Stimulated activated CD4-positive, alpha-beta T cell treated with anti-CD3 and anti-CD28 coated beads, Interleukin-1b, Interleukin-23, amount 100 ng/mL, for 1 hour (primary cell): Measurements from ENCODE around the gene PRCP.

Experiments used
- DNase-seq, 2 donors: peaks; one replicate each; pipeline ENCODE4 v3.0.0-alpha.2; 2020; ENCODE audit warnings: low read depth in 2 of 2

Gene PRCP

DNA sequence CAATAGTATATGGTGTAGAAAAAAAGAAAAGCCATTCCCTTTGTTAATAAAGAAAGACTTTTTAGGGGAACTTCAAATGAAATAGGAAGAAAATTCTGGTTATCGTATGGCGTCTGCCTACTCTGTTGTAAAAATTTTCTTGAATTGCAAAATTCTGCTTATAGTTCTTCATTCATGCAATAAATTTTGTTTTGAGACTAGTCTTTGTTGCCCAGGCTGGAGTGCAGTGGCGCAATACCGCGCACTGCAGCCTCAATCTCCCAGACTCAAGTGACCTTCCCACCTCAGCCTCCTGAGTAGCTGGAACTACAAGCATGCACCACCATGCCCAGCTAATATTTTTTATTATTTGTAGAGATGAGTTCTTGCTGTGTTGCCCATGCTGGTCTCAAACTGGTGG, 7.1 kb upstream of the PRCP start:
- DNase-seq, result no peak

DNA sequence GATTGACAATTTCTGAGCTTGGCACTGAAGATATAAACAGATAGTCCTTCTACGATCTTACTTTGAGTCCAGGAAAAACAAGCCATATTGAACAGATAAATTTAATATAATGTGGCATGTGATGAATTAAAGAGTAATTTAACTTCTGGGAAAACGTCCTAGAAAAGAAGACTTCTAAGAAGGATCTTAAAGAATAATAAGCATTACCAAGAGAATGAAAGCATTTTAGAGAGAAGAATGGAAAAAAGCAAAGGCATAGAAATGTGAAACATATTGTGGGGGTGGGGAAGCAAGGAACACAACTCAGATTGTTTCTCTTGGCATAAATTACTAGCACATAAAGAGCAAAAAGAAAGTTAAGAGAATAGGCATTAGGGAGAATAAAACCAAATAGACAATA, 6.7 kb upstream of the PRCP start:
- DNase-seq, result no peak

DNA sequence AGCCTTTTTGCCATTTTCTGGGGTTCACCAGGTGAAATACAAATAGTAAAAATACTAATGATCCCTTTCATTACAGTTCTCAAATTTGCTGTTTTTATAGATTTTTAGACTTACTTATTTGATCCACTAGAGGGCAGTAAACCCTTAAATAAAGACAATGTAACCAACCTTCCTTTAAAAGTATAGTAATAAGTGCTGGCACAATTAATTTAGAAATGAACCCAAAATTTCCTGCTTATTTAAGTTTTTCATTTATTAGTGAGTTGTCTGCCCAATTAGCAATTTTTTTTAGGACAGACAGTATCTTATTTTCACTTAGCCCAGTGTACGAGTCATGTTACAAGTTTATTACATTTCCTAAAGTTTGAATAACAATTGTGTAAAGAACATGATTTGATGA, 6.0 kb upstream of the PRCP start:
- DNase-seq, result no peak

GRCh38 chr11:82903843-82904586, 3.8 kb upstream of the PRCP start:
- no peak for DNase-seq

- DNase-seq, result no peak
Observed at GRCh38 chr11:82902880-82903279, 2.6 kb upstream of the PRCP start.

DNA sequence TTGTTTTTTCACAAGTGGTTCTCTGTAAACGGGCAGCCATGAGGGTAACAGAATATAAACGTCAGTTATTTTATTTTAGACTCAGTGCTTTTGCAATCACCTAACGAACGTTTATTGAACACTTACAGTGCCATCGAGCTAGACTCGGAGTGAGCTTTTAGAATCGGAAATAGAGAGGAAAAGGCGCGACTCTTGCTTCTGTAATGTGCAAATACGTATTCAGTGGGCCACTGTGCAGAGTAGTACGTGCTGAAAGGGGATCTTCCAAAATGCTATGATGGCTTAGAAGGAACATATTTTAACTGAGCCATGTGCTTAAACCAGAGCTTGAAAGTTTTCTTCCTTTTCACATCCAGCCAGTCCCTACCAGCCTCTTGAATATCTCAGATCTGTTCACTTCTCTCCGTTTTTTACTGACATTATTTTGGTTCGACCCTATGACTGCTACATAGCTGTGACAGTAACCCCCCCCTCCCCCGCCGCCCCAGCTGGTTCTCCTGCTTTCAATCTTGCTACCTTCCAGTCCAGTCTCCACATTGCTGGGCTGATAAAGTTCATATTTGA, 1.8 kb upstream of the PRCP start:
- DNase-seq, result no peak

GRCh38 chr11:82901165-82901921, 1.1 kb upstream of the PRCP start, which contains the start of gene DDIAS:
DDIAS (plus strand) TSS chr11:82901736; CDS start chr11:82914739, 13,003 bp downstream.
- peak; percentile 74 to 78 for DNase-seq

DNA sequence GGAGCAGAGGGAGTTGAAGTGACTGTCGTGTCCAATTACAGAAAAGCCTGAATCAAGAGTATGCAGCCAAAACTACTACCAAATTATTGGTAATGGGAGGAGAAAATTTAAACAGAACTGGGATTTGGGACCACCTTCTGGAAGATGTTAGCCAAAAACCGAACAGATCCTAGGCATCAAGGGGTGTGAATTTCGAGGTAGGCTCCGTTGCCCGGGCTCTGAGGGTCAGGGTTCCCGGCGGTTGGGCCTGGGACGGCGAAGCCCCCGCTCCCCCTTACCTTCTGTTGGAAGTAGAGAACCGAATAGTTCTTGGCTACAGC, 313 bp downstream of the PRCP start:
- no peak for DNase-seq

- no peak for DNase-seq
Observed at GRCh38 chr11:82899186-82899820, 927 bp downstream of the PRCP start.

DNA sequence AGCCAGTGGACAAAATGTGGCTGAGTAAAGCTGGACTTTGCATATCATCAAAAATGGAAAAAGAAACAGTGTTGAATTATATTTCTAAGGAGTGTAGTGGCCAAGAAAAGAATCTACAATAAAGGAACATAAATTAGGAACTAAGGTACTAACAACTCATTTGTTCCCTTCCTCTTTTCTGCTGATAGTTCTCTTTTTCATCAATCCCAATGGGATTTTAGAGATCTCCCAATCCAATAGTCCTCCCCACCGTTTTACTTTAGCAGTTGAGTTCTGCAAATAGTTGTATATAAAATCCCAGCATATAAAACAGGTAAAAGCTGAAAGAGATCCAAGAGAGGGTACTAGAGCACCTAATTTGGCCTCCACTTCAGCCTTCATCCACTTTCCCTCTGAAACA, 2.0 kb downstream of the PRCP start:
- DNase-seq, result no peak

DNA sequence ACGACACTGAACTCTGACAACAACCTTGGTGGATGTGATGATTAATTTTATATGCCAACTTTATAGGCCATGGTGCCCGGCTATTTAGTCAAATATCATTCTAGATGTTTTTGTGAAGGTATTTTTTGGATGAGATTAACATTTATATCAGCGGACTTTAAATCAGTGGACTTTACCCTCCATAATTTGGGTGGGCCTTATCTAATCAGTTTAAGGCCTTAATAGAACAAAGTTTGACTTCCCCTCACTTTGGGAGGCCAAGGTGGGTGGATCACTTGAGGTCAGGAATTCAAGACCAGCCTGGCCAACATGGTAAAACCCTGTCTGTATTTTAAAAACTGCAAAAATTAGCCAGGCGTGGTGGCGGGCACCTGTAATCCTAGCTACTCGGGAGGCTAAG, 4.0 kb downstream of the PRCP start:
- no peak for DNase-seq

DNA sequence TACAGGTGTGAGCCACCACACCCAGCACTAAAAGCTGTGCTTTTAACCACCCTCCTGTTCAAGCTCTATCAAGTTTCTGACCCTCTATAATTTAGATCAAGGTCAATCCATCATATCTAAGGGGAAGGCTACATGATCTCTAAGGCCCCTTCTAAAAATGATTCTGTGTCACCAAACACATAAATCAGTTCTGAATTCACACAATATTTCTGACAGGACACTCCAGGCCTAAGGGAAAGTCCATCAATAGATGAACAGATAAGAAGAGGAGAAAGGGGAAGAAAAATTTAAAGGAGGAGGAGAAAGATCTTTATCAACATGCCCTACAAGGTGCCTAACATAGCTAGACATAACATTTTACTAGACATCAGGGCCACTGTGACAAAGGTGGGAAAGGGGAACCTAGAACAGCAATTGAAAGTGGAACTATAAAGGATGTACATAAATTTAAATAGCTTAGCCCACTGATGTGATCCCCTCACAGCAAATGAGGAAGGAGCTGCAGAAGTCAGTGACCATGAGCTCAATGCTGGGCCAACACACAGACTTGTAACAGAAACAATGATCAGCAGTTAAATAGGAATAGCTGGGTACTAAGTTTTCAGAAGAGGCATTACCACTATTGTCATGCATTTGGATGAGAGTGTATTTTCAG, 4.7 kb downstream of the PRCP start:
- no peak for DNase-seq

- DNase-seq, result no peak
Observed at GRCh38 chr11:82892611-82893169, 7.5 kb downstream of the PRCP start.

DNA sequence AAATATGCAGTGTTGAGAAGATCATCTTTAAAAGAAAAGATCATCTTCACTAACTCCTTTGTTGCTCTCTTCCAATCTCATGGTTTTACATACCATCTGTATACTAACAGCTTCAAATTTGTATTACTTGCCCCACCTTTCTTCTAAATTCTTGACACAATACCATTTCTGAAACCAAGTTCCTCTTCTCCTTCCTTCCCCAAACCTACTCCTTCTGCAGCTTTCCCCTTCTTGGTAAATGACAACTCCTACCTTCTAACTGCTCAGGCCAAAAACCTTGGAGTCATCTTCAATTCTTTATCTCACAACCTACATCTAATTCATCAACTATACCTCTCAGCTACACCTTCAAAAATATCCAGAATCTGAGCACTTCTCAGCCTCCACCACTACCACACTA, 9.3 kb downstream of the PRCP start:
- no peak for DNase-seq

DNA sequence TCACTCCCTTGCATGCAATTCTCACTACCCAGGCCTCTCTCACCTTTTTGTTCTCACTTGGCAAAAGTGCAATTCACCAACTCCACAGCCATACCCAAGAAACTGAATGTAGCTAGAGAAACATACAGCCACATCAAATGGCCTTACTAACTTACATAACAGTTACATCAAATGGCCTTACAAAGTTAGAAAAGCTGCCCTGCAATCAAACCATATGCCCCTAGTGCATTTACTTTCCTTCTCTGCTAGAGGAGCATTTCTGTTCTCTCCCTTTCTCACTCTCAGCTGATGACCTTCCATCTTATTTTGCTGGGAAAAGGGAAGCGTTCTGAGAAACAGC, 10.3 kb downstream of the PRCP start:
- no peak for DNase-seq

- no peak for DNase-seq
Observed at GRCh38 chr11:82889133-82890001, 10.9 kb downstream of the PRCP start.

DNA sequence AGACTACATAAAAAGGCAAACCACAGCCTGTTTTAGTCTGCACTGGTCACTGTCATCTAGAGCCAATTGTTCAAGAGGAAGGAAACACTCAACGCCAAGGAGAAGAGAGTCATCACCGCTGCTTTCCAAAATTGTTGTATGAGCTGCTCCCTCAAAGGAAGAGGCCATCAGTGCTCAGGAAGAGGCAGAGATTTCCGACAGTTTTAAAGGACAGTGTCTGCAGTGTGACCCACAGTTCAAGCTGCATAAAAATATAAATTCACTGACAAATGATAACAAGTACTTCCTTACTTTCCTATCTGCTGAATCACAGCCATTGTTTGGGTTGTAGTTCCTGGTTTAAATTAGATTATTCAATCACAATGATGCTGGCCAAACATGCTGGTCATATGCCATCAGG, 16.4 kb downstream of the PRCP start:
- DNase-seq, result no peak

DNA sequence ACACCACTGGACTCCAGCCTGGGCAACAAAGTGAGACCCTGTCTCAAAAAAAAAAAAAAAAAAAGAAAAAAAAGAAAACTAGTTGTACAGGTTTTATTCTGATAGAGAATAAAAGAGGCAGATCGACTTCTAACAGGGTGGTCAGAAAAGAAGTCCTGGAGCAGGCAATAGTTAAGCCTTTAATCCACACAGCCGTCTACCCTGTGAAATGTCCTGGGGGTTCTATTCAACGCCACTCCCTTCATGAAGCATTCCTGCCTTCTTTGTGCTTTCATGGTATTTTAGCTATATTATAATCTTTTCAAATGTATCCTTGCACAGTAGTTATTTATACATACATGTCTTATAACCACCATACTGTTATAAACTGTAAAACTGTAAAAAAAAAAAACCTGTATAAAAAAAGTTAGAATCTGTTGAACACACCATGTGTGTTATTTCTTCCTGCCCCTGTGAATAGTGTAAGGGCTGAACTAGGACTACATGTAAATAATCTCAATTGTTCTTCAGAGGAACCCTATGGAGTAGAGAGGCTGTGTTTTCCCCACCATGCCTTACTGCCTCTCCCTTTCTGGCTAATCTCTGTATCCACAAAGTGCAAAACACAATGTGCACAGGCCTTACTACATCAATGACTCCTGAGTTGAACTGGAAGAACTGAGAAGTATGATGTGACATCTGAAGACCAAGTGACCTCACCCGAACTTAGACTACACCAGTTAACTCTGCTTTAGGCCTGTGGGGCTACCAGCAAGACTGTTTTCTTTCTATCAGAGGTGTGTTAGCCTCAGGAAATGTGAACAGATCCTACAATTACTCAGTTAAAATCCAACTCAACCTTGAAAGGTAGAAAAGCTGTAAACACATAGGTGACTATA, 25.3 kb downstream of the PRCP start:
- DNase-seq, result no peak

DNA sequence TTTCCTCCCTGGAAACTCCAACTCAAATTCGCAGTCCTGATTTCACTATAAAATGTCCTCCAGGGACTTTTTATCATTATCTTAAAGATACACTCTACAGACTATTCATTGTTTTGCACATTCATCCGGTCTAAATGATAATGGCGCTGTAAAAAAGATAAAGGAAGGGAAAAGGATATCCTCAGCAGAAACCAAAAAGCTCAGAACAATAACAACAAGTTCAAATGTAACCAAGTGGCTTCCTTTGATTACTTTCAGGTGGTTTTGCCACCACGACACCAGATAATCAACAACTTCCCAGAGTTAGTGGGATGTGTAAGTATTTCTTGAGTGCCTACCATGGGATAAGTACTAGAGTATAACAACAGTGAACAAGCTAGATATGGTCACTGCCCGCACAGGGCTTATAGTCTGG, 26.3 kb downstream of the PRCP start:
- DNase-seq, result no peak
